Measurements from ENCODE around the gene DMD. TPM values are rescaled to one million over a fixed set of nuclear protein-coding genes. Genes with fewer than 3 reads are reported as not detected.

The DMD gene
- total and polyA plus RNA-seq, 2 donors (not counting 1 experiment from before 2014, with no cell fraction given) = 2.0 to 51.8 TPM

- no peaks in the 10 kb centered on the region for H3K27me3 Mint-ChIP-seq
- no peaks in the 10 kb centered on the region for H3K79me2 ChIP-seq (ENCODE audit: control insufficient read depth, insufficient read depth, low read length)
- ChIA-PET CTCF (no interaction called here), POLR2A (no interaction called here)
- H3K4me3 ChIP-seq (ENCODE audit: control extremely low read depth in 1 of 5, extremely low read depth in 1 of 5, insufficient read depth in 1 of 5, low read depth in 2 of 5, low read length in 4 of 5) = no peak overlapping the region
- no peak for DNase-seq
- H3K4me1 ChIP-seq (ENCODE audit: control insufficient read depth in 2 of 2, insufficient read depth in 2 of 2, low read length in 2 of 2) = no peaks in the 10 kb centered on the region
- no peak overlapping the region for H3K4me2 ChIP-seq (replicated peaks; ENCODE audit: low read depth, low read length, poor library complexity, severe bottlenecking)
- H3K9me3 ChIP-seq (ENCODE audit: control extremely low read depth in 1 of 3, control insufficient read depth in 2 of 3, insufficient read depth in 1 of 3, low read length in 2 of 3) = no peaks in the 10 kb centered on the region
- no peak for ATAC-seq (ENCODE audit: low read depth)
- H3K9ac ChIP-seq (ENCODE audit: low read length) = no peak overlapping the region
- no peak overlapping the region for H3K27ac Mint-ChIP-seq
- TF ChIP-seq CTCF (IDR thresholded peaks at IDR 0.05) (no peak), EZH2 (IDR thresholded peaks at IDR 0.05; ENCODE audit: borderline replicate concordance, insufficient read depth, low read depth, low read length, poor library complexity, severe bottlenecking) (no peak)
- no peak overlapping the region for H3K4me3 Mint-ChIP-seq
- H4K20me1 ChIP-seq (ENCODE audit: control insufficient read depth, insufficient read depth, low read length, poor library complexity, severe bottlenecking) = no peaks in the 10 kb centered on the region
- no peak overlapping the region for H3K27ac ChIP-seq (ENCODE audit: low read length in 2 of 2)
- no peak overlapping the region for H2AFZ ChIP-seq (ENCODE audit: insufficient read depth, low read depth, low read length, poor library complexity, severe bottlenecking)
- no peaks in the 10 kb centered on the region for H3K27me3 ChIP-seq (replicated peaks in 1 of 4; ENCODE audit: control extremely low read depth in 1 of 4, control insufficient read depth in 3 of 4, insufficient read depth in 4 of 4, low read length in 3 of 4)
- H3K9me3 Mint-ChIP-seq (ENCODE audit: insufficient read depth) = no peaks in the 10 kb centered on the region
- H3K36me3 ChIP-seq (replicated peaks in 1 of 2; ENCODE audit: control extremely low read depth in 1 of 2, control insufficient read depth in 1 of 2, extremely low read depth in 1 of 2, insufficient read depth in 2 of 2, low read length in 1 of 2) = no peaks in the 10 kb centered on the region
- H3K4me1 Mint-ChIP-seq = no peaks in the 10 kb centered on the region
- intact Hi-C loops (cut with micrococcal nuclease) = no loop called here
- no CpG with 5 or more reads among the region's 3 CpGs for WGBS (ENCODE audit: insufficient coverage)
These were observed 101.5 kb downstream of the DMD start for GRCh38 chrX:33109858-33110257.

GRCh38 chrX:33106737-33107136 lies 104.6 kb downstream of the DMD start:
- no peak overlapping the region for H3K27ac Mint-ChIP-seq
- DNase-seq (no peak), ATAC-seq (ENCODE audit: low read depth) (no peak)
- Histone ChIP-seq H3K4me1 (ENCODE audit: control insufficient read depth in 2 of 2, insufficient read depth in 2 of 2, low read length in 2 of 2) (no peaks in the 10 kb centered on the region), H3K27me3 (replicated peaks in 1 of 4; ENCODE audit: control extremely low read depth in 1 of 4, control insufficient read depth in 3 of 4, insufficient read depth in 4 of 4, low read length in 3 of 4) (no peaks in the 10 kb centered on the region), H3K9ac (ENCODE audit: low read length) (no peak overlapping the region), H3K4me2 (replicated peaks; ENCODE audit: low read depth, low read length, poor library complexity, severe bottlenecking) (no peak overlapping the region), H4K20me1 (ENCODE audit: control insufficient read depth, insufficient read depth, low read length, poor library complexity, severe bottlenecking) (no peaks in the 10 kb centered on the region), H3K79me2 (ENCODE audit: control insufficient read depth, insufficient read depth, low read length) (no peaks in the 10 kb centered on the region), H3K36me3 (replicated peaks in 1 of 2; ENCODE audit: control extremely low read depth in 1 of 2, control insufficient read depth in 1 of 2, extremely low read depth in 1 of 2, insufficient read depth in 2 of 2, low read length in 1 of 2) (no peaks in the 10 kb centered on the region), H3K4me3 (ENCODE audit: control extremely low read depth in 1 of 5, extremely low read depth in 1 of 5, insufficient read depth in 1 of 5, low read depth in 2 of 5, low read length in 4 of 5) (no peak overlapping the region), H3K9me3 (ENCODE audit: control extremely low read depth in 1 of 3, control insufficient read depth in 2 of 3, insufficient read depth in 1 of 3, low read length in 2 of 3) (no peaks in the 10 kb centered on the region), H2AFZ (ENCODE audit: insufficient read depth, low read depth, low read length, poor library complexity, severe bottlenecking) (no peak overlapping the region), H3K27ac (ENCODE audit: low read length in 2 of 2) (no peak overlapping the region)
- H3K9me3 Mint-ChIP-seq (ENCODE audit: insufficient read depth) = no peaks in the 10 kb centered on the region
- H3K4me3 Mint-ChIP-seq = no peak overlapping the region
- ChIA-PET POLR2A (no interaction called here), CTCF (no interaction called here)
- H3K27me3 Mint-ChIP-seq = no peaks in the 10 kb centered on the region
- intact Hi-C loops (cut with micrococcal nuclease) = no loop called here
- no peak for TF ChIP-seq EZH2 (IDR thresholded peaks at IDR 0.05; ENCODE audit: borderline replicate concordance, insufficient read depth, low read depth, low read length, poor library complexity, severe bottlenecking)
- no peak for TF ChIP-seq CTCF (IDR thresholded peaks at IDR 0.05)
- no peaks in the 10 kb centered on the region for H3K4me1 Mint-ChIP-seq
- 98% methylated on average over 5 of the region's 8 CpGs for WGBS (ENCODE audit: insufficient coverage)
